HepG2 (cell line): Measurements from ENCODE around the gene SMARCC1. TPM values are rescaled to one million over a fixed set of nuclear protein-coding genes. Genes with fewer than 3 reads are reported as not detected.

Source experiments
- ARHGAP35 ChIP-seq: sonication (generic); formaldehyde crosslinking; IDR thresholded peaks from 2 replicates; pipeline ENCODE4 v1.9.0; 2022; ENCODE audit warnings: mild to moderate bottlenecking, inconsistent platforms, moderate library complexity, missing genetic modification reagents, borderline replicate concordance
- FIP1L1 ChIP-seq: fragments of 200-400 bp; formaldehyde crosslinking; IDR thresholded peaks from 2 replicates; pipeline ENCODE4 v1.6.1; 2018; ENCODE audit warnings: low read depth, mild to moderate bottlenecking, low read length, moderate library complexity, borderline replicate concordance; ENCODE audit not compliant: insufficient read depth
- KAT2B ChIP-seq: fragments of 150-350 bp; IDR thresholded peaks from 2 replicates; pipeline ENCODE4 v1.6.1; 2014; ENCODE audit warnings: low read depth, low read length, borderline replicate concordance
- KLF11 ChIP-seq: IDR thresholded peaks from 2 replicates; pipeline ENCODE4 v1.6.1; 2016; ENCODE audit warnings: missing compliant biosample characterization
- KLF15 ChIP-seq: sonication (generic); formaldehyde crosslinking; IDR thresholded peaks from 2 replicates; pipeline ENCODE4 v1.8.1; 2023; ENCODE audit warnings: borderline replicate concordance, mild to moderate bottlenecking, inconsistent platforms, missing genetic modification reagents, mixed read lengths
- NFRKB ChIP-seq: fragments of 450-650 bp; IDR thresholded peaks from 2 replicates; pipeline ENCODE4 v1.6.1; 2017
- PAF1 ChIP-seq: IDR thresholded peaks from 2 replicates; pipeline ENCODE4 v1.6.1; 2016; ENCODE audit warnings: missing genetic modification reagents, missing compliant biosample characterization
- SMARCE1 ChIP-seq: fragments of 450-650 bp; IDR thresholded peaks from 2 replicates; pipeline ENCODE4 v1.6.1; 2017; ENCODE audit warnings: borderline replicate concordance
- TAF15 ChIP-seq: fragments of 200-400 bp; formaldehyde crosslinking; IDR thresholded peaks from one replicate; pipeline ENCODE4 v1.6.1; 2018; ENCODE audit warnings: mild to moderate bottlenecking, low read depth, low read length; ENCODE audit not compliant: poor library complexity, severe bottlenecking
- ZNF562 ChIP-seq: sonication (generic); formaldehyde crosslinking; IDR thresholded peaks from 2 replicates; pipeline ENCODE4 v1.8.0; 2022; ENCODE audit warnings: missing genetic modification reagents, borderline replicate concordance
- ZNF883 ChIP-seq: sonication (generic); formaldehyde crosslinking; IDR thresholded peaks from 2 replicates; pipeline ENCODE4 v1.5.1; 2020; ENCODE audit warnings: mild to moderate bottlenecking, missing genetic modification reagents; ENCODE audit errors: not compliant biosample characterization
- polyA plus RNA-seq, 8 experiments: library from polyadenylated mRNA; depleted of rRNA in 3 of 8; stranded (reverse) in 7 of 8; unstranded in 1 of 8; fragments of >200 nt; fragmentation: Illumina TruSeq in 4 of 8; extraction: Trizol in 4 of 8; gene quantifications; 2 replicates each; pipeline versions ENCODE4 v1.2.1 to v1.2.3, GENCODE V29; 2011 to 2016; ENCODE audit warnings: low read depth in 4 of 8, missing spikeins in 1 of 8, mixed read lengths in 1 of 8; ENCODE audit not compliant: insufficient read depth in 1 of 8
- total RNA-seq, 5 experiments: library from RNA; depleted of rRNA; stranded (reverse); fragments of >200 nt; fragmentation: Illumina TruSeq; extraction: Trizol; gene quantifications; 2 replicates each; pipeline ENCODE4 v1.2.3, GENCODE V29; 2016; ENCODE audit warnings: low read depth in 1 of 5
- TF ChIP-seq, protein P1 (sequence below): sonication (generic); formaldehyde crosslinking; IDR thresholded peaks from 2 replicates; pipeline ENCODE4 v1.8.0; 2022; ENCODE audit warnings: low read depth, missing genetic modification reagents
- TF ChIP-seq, protein P2 (sequence below): sonication (generic); formaldehyde crosslinking; IDR thresholded peaks from 2 replicates; pipeline ENCODE4 v1.5.0; 2020; ENCODE audit warnings: missing genetic modification reagents, mild to moderate bottlenecking, borderline replicate concordance
- TF ChIP-seq, protein P3 (sequence below): sonication (generic); formaldehyde crosslinking; conservative IDR thresholded peaks from 2 replicates; pipeline ENCODE4 v1.4.0; 2020; ENCODE audit warnings: missing genetic modification reagents
- TF ChIP-seq, protein P4 (sequence below): sonication (generic); formaldehyde crosslinking; IDR thresholded peaks from 2 replicates; pipeline ENCODE4 v1.4.0; 2020; ENCODE audit warnings: missing genetic modification reagents, borderline replicate concordance
- TF ChIP-seq, protein P5 (sequence below): sonication (generic); formaldehyde crosslinking; IDR thresholded peaks from 2 replicates; pipeline ENCODE4 v1.8.0; 2022; ENCODE audit warnings: mild to moderate bottlenecking, missing genetic modification reagents, borderline replicate concordance

Gene SMARCC1
- total and polyA plus RNA-seq, 2 of the 13 experiments (the other 11 are each of a cell fraction or from before 2014, with no cell fraction given), result 47.9 to 58.4 TPM

DNA sequence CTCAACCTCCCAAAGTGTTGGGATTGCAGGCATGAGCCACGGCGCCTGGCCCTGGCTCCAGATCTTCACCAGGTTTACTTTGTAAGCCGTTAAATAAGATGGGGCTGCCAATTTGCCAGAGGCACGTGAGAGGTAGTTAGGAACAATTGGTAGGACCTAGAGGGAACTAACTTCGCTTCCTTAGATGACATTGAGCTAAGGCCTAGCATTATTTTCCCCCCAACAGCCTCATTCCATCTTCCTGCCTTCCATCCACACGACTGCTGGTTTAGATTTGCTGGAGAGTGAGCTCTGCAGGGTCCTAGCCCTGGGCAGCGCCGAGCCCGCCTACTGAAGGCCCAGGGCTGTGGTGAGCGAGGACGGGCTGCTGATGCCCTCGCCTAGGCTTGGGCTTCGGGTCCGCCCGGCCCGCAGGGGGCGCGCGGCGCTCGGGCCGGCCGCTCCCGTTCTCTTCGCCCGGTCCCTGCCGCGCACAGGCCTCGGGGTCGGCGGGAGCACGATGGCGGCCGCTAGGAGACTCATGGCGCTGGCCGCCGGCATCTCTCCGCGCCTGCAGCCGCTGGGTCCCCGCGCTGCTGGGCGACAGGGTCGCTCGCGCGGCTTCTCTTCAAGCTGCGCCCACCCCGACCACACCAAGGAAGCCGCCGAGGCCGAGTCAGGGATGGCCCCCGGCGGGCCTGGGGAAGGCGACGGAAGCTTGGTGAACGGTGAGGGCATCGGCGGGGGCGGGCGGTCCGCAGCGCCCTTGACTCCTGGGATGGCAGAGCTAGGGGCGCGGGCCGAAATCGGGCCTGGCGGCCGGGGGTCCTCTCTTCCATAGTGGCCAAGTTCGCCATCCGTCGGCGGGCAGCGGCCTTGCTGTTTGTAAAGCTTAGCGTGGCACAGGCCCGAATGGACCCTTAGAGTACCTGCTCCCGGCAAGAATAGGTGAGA is 43.1 kb upstream of the SMARCC1 start (continued):
- TF ChIP-seq, protein P1, sequence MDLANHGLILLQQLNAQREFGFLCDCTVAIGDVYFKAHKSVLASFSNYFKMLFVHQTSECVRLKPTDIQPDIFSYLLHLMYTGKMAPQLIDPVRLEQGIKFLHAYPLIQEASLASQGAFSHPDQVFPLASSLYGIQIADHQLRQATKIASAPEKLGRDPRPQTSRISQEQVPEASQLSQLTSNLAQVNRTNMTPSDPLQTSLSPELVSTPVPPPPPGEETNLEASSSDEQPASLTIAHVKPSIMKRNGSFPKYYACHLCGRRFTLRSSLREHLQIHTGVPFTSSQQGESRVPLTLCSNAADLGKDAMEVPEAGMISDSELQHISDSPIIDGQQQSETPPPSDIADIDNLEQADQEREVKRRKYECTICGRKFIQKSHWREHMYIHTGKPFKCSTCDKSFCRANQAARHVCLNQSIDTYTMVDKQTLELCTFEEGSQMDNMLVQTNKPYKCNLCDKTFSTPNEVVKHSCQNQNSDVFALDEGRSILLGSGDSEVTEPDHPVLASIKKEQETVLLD (CRISPR knock-in tag), result 0 out of 2 replicates have a peak, but pooled peaks have one; percentile 43
- TF ChIP-seq ZNF883 (CRISPR knock-in tag) (peak; percentile 59), KLF11 (CRISPR knock-in tag) (no peak), ARHGAP35 (CRISPR knock-in tag) (peak; percentile 59; the same call in 1 of the 2 replicates), ZNF562 (no peak), TAF15 (no peak), SMARCE1 (no peak), FIP1L1 (no peak), NFRKB (no peak), KLF15 (CRISPR knock-in tag) (peak; percentile 39; the same call in 1 of the 2 replicates), KAT2B (no peak), PAF1 (CRISPR knock-in tag) (no peak)
- TF ChIP-seq, protein P2, sequence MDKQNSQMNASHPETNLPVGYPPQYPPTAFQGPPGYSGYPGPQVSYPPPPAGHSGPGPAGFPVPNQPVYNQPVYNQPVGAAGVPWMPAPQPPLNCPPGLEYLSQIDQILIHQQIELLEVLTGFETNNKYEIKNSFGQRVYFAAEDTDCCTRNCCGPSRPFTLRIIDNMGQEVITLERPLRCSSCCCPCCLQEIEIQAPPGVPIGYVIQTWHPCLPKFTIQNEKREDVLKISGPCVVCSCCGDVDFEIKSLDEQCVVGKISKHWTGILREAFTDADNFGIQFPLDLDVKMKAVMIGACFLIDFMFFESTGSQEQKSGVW (CRISPR knock-in tag), result 0 out of 2 replicates have a peak, but pooled peaks have one; percentile 56
- TF ChIP-seq, protein P3, sequence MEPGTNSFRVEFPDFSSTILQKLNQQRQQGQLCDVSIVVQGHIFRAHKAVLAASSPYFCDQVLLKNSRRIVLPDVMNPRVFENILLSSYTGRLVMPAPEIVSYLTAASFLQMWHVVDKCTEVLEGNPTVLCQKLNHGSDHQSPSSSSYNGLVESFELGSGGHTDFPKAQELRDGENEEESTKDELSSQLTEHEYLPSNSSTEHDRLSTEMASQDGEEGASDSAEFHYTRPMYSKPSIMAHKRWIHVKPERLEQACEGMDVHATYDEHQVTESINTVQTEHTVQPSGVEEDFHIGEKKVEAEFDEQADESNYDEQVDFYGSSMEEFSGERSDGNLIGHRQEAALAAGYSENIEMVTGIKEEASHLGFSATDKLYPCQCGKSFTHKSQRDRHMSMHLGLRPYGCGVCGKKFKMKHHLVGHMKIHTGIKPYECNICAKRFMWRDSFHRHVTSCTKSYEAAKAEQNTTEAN (CRISPR knock-in tag), result peak; percentile 69; the same call in 1 of the 2 replicates
- TF ChIP-seq, protein P4, sequence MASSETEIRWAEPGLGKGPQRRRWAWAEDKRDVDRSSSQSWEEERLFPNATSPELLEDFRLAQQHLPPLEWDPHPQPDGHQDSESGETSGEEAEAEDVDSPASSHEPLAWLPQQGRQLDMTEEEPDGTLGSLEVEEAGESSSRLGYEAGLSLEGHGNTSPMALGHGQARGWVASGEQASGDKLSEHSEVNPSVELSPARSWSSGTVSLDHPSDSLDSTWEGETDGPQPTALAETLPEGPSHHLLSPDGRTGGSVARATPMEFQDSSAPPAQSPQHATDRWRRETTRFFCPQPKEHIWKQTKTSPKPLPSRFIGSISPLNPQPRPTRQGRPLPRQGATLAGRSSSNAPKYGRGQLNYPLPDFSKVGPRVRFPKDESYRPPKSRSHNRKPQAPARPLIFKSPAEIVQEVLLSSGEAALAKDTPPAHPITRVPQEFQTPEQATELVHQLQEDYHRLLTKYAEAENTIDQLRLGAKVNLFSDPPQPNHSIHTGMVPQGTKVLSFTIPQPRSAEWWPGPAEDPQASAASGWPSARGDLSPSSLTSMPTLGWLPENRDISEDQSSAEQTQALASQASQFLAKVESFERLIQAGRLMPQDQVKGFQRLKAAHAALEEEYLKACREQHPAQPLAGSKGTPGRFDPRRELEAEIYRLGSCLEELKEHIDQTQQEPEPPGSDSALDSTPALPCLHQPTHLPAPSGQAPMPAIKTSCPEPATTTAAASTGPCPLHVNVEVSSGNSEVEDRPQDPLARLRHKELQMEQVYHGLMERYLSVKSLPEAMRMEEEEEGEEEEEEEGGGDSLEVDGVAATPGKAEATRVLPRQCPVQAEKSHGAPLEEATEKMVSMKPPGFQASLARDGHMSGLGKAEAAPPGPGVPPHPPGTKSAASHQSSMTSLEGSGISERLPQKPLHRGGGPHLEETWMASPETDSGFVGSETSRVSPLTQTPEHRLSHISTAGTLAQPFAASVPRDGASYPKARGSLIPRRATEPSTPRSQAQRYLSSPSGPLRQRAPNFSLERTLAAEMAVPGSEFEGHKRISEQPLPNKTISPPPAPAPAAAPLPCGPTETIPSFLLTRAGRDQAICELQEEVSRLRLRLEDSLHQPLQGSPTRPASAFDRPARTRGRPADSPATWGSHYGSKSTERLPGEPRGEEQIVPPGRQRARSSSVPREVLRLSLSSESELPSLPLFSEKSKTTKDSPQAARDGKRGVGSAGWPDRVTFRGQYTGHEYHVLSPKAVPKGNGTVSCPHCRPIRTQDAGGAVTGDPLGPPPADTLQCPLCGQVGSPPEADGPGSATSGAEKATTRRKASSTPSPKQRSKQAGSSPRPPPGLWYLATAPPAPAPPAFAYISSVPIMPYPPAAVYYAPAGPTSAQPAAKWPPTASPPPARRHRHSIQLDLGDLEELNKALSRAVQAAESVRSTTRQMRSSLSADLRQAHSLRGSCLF, result no peak
- TF ChIP-seq, protein P5, sequence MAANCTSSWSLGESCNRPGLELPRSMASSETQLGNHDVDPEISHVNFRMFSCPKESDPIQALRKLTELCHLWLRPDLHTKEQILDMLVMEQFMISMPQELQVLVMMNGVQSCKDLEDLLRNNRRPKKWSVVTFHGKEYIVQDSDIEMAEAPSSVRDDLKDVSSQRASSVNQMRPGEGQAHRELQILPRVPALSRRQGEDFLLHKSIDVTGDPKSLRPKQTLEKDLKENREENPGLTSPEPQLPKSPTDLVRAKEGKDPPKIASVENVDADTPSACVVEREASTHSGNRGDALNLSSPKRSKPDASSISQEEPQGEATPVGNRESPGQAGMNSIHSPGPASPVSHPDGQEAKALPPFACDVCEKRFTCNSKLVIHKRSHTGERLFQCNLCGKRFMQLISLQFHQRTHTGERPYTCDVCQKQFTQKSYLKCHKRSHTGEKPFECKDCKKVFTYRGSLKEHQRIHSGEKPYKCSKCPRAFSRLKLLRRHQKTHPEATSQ, result peak; percentile 82; the same call in 1 of the 2 replicates
